Measurements from ENCODE around the gene PRODH2.
"Not testable (repeated sequence)": the region's sequence is repeated elsewhere in the genome, so short reads cannot be mapped to it uniquely, and the experiment has no call there.

The PRODH2 gene

DNA sequence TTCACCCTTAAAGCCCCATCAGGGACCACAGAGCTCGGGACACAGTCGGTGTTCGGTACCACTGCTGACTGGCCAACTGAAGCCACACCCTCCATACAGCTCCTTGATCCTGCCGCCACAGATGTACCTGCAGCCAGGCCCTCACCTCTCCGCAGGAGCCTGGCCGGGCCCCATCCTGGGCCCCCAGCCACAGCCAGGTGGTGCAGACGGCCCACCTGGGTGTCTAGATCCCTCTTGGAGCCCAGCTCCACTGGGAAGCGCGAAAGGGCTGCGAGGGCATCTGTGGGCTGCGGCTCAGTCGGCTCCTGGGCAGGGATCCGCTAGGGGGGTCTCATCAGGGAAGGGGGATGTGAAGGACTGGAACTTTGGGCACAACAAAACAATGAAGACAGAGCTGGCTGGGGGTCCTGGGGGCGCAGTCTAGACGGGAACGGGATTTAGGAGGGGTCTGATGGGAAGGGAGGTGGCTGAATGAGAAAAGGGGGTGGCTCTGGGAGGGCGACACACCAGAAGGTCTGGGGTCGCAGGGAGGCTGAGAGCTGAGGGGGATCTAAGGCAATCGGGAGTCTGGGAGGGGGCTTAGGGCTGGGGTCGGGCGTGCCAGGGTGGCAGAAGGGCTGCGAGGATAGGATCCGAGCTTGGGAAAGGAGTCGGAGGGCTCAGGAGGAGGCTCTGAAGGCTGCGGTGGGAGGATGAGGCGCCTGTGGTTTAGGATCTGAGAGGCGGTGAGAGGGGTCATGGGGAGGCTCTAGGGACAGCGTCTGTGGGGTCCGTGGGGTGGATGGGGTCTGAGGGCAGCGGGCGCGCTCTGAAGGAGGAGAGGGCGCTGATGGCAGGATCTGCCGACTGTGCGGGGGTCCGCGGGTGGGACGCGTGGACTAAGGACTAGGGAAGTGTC is 15.8 kb downstream of the PRODH2 start:
- H3K9me3 ChIP-seq: no peaks in the 10 kb centered on the region
- H3K4me3 ChIP-seq (ENCODE audit: low read depth in 1 of 2, low read length in 1 of 2): no peak overlapping the region
- peaks cover 5 to 8% of the 10 kb centered on the region in 2 experiments for H3K4me1 ChIP-seq (ENCODE audit: control insufficient read depth in 1 of 2, insufficient read depth in 1 of 2, low read depth in 1 of 2, low read length in 1 of 2)
- H3K36me3 ChIP-seq: no peaks in the 10 kb centered on the region
- TF ChIP-seq, protein P1, sequence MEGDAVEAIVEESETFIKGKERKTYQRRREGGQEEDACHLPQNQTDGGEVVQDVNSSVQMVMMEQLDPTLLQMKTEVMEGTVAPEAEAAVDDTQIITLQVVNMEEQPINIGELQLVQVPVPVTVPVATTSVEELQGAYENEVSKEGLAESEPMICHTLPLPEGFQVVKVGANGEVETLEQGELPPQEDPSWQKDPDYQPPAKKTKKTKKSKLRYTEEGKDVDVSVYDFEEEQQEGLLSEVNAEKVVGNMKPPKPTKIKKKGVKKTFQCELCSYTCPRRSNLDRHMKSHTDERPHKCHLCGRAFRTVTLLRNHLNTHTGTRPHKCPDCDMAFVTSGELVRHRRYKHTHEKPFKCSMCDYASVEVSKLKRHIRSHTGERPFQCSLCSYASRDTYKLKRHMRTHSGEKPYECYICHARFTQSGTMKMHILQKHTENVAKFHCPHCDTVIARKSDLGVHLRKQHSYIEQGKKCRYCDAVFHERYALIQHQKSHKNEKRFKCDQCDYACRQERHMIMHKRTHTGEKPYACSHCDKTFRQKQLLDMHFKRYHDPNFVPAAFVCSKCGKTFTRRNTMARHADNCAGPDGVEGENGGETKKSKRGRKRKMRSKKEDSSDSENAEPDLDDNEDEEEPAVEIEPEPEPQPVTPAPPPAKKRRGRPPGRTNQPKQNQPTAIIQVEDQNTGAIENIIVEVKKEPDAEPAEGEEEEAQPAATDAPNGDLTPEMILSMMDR (IDR thresholded peaks at IDR 0.05): no peak
- peaks cover 49% of the 10 kb centered on the region for H3K27me3 ChIP-seq
- no peak overlapping the region for H3K27ac ChIP-seq

DNA sequence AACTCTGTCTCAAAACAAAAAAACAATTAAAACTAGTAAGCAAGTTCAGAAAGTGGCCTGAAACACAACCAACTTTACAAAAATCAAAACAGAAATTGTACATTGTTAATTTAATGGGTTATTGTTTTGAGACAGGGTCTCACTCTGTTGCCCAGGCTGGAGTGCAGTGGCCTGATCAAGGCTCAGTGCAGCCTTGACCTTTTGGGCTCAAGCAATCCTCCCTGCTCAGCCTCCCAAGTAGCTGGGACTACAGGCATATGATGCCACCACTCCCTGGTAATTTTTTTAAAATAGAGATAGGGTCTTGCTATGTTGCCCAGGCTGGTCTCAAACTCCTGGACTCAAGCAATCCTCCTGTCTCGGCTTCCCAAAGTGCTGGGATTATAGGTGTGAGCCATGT is 17.1 kb downstream of the PRODH2 start:
- H3K27ac ChIP-seq; H3K4me3 ChIP-seq (ENCODE audit: low read depth in 1 of 2, low read length in 1 of 2); H3K36me3 ChIP-seq; H3K4me1 ChIP-seq (ENCODE audit: control insufficient read depth in 1 of 2, insufficient read depth in 1 of 2, low read depth in 1 of 2, low read length in 1 of 2); H3K9me3 ChIP-seq: not testable (repeated sequence)
- peaks cover 49% of the 10 kb centered on the region for H3K27me3 ChIP-seq

DNA sequence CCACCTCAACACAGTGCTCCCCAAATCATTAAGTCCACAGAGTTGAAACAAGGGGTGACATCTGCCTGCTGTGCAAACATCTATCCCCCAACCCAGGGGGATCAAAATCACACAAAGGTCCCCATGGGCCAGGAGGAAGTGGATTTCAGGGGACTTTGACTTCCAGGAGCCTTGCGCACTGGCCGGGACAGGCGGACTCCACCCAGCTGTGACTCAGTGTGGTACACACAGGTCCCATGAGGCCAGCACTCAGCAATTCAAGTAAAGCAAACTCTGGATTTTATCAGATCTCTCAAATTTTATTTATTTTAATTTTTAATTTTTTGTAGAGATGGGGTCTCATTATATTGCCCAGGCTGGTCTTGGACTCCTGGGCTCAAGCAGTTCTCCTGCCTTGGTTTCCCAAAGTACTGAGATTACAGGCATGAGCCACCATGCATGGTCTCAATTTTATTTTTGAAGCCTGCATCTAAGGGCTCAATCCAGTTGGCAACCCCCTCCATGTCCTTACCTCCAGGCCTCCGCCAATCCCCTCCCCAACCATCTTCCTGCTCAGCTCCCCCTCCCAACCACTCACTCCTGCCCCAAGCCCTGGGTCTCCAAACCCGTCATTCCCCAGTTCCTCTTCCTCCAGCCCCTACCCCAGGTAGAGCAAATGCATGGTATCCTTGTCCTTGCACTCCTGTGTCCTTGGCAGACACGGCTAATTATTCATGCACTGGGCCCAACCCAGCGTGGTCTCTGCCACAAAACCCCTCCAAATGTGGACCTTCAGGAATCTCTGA is 19.1 kb downstream of the PRODH2 start:
- TF ChIP-seq, protein P1 (IDR thresholded peaks at IDR 0.05): no peak
- Histone ChIP-seq H3K27me3 (peaks cover 41% of the 10 kb centered on the region), H3K4me1 (ENCODE audit: control insufficient read depth in 1 of 2, insufficient read depth in 1 of 2, low read depth in 1 of 2, low read length in 1 of 2) (peaks cover 5 to 8% of the 10 kb centered on the region in 2 experiments), H3K4me3 (ENCODE audit: low read depth in 1 of 2, low read length in 1 of 2) (no peak overlapping the region), H3K36me3 (peaks cover 4% of the 10 kb centered on the region), H3K9me3 (no peaks in the 10 kb centered on the region), H3K27ac (no peak overlapping the region)

DNA sequence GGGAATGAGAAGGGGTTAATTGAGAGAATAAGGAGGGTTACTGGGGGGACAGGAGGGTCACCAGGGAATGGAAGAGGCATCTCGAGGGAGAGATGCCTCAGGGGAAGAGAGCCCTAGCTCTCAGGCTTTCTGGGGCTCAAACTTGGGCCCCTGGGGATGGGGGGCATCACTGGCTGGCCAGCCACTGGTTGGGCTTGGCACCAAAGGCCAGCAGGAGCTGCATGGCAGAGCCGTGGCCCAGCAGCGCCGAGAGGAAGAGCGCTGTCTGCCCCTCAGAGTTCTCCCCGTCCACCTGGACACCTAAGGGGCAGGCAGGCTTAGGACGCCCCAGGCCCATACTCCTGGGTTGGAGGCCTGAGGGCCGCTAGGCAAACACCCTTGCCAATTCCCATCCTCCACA is 19.8 kb downstream of the PRODH2 start:
- Histone ChIP-seq H3K9me3 (no peaks in the 10 kb centered on the region), H3K4me3 (ENCODE audit: low read depth in 1 of 2, low read length in 1 of 2) (no peak overlapping the region), H3K27ac (no peak overlapping the region), H3K27me3 (peaks cover 34% of the 10 kb centered on the region), H3K4me1 (ENCODE audit: control insufficient read depth in 1 of 2, insufficient read depth in 1 of 2, low read depth in 1 of 2, low read length in 1 of 2) (peaks cover 3 to 6% of the 10 kb centered on the region in 2 experiments), H3K36me3 (peaks cover 7% of the 10 kb centered on the region)
- TF ChIP-seq, protein P1 (IDR thresholded peaks at IDR 0.05): no peak

DNA sequence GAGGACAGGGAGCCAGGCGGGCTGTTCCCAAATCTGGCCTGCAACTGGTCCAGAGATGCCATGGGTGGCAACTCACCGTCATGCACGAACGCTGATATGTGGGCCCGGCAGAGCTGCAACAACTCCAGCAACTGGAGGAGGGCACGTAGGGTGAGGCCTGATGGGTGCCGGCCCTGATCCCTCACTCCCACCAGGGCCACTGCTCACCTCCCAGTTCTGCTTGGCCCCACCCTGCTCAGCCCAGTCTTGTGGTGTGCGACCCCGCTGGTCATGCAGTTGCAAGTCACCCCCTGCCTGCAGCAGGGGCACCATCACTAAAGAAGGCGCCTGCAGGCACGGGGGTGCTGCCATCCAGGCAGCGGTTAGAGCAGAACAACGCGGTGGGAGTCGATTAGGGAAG is 20.3 kb downstream of the PRODH2 start:
- Histone ChIP-seq H3K4me1 (ENCODE audit: control insufficient read depth in 1 of 2, insufficient read depth in 1 of 2, low read depth in 1 of 2, low read length in 1 of 2) (no peaks in the 10 kb centered on the region), H3K9me3 (no peaks in the 10 kb centered on the region), H3K27me3 (peaks cover 28% of the 10 kb centered on the region), H3K27ac (no peak overlapping the region), H3K4me3 (ENCODE audit: low read depth in 1 of 2, low read length in 1 of 2) (no peak overlapping the region), H3K36me3 (peaks cover 13% of the 10 kb centered on the region)
- TF ChIP-seq, protein P1 (IDR thresholded peaks at IDR 0.05): no peak

Measured in neutrophil (primary cell).